ENCODE measurements around the gene VMAC.

Gene VMAC

DNA sequence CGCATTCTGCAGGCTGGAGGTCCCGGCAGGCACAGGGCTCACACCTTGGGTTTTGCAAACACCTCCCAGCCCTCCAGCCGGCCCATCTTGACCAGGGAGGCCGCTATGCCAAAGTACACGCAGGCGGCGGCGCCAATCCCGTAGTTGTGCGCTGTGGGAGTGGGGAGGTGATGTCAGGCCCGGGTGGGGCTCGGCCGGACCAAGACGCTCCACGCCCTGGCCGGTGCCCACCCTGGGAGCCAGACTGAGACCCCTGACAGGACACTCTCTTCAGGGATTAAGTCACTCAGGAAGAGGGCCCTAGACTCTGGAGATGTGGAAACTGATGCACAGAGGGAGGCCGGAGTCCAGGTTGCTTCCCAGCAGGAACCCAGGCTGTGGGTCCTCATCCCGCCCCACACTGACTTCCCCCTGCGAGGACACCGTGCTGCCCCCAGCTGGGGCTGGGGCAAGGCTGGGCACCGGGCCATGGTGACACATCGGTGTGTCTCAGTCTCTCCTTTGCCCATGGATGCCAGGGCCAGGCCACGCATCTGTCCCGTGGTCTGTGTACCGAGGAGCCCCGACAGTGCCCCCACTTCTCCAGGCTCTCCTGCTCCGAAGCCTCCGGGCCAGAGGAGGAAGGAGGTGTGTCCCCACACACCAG lies 9.8 kb upstream of the VMAC start:
- no peak overlapping the region for H3K27ac ChIP-seq (ENCODE audit: low read length)
- peaks cover 45% of the 10 kb centered on the region for H4K20me1 ChIP-seq (ENCODE audit: insufficient read depth, low read length)
- DNase-seq (no peak), ATAC-seq (ENCODE audit: insufficient read depth, low read depth) (no peak)
- no peak overlapping the region for H3K4me2 ChIP-seq (ENCODE audit: insufficient read depth, low read length)
- H2AFZ ChIP-seq (ENCODE audit: low read depth, low read length): no peak overlapping the region
- H3K9me3 ChIP-seq (ENCODE audit: insufficient read depth, low read length, severe bottlenecking): no peaks in the 10 kb centered on the region
- peaks cover 30% of the 10 kb centered on the region for H3K36me3 ChIP-seq (ENCODE audit: insufficient read depth, low read length)
- TF ChIP-seq EZH2 (IDR thresholded peaks at IDR 0.05; ENCODE audit: borderline replicate concordance, low read depth, low read length, severe bottlenecking): no peak
- TF ChIP-seq CTCF (IDR thresholded peaks at IDR 0.05; ENCODE audit: borderline replicate concordance, extremely low read depth, low read length, poor library complexity, severe bottlenecking): no peak
- no peaks in the 10 kb centered on the region for H3K27me3 ChIP-seq (ENCODE audit: insufficient read depth, low read length, poor library complexity)
- no peak overlapping the region for H3K9ac ChIP-seq (ENCODE audit: low read depth, low read length)
- H3K4me3 ChIP-seq (ENCODE audit: low read depth in 1 of 2, low read length in 2 of 2): no peak overlapping the region
- no peaks in the 10 kb centered on the region for H3K4me1 ChIP-seq (ENCODE audit: insufficient read depth, low read length)
- peaks cover 20% of the 10 kb centered on the region for H3K79me2 ChIP-seq (ENCODE audit: insufficient read depth, low read length)

GRCh38 chr19:5895409-5895808 lies 9.3 kb upstream of the VMAC start:
- ATAC-seq (ENCODE audit: insufficient read depth, low read depth) (no peak), DNase-seq (no peak)
- Histone ChIP-seq H3K79me2 (ENCODE audit: insufficient read depth, low read length) (peaks cover 26% of the 10 kb centered on the region), H2AFZ (ENCODE audit: low read depth, low read length) (no peak overlapping the region), H3K4me1 (ENCODE audit: insufficient read depth, low read length) (peaks cover 4% of the 10 kb centered on the region; the same call in 1 of the 2 replicates), H3K27ac (ENCODE audit: low read length) (no peak overlapping the region), H3K9ac (ENCODE audit: low read depth, low read length) (no peak overlapping the region), H4K20me1 (ENCODE audit: insufficient read depth, low read length) (peaks cover 51% of the 10 kb centered on the region), H3K36me3 (ENCODE audit: insufficient read depth, low read length) (peaks cover 35% of the 10 kb centered on the region), H3K27me3 (ENCODE audit: insufficient read depth, low read length, poor library complexity) (no peaks in the 10 kb centered on the region), H3K4me3 (ENCODE audit: low read depth in 1 of 2, low read length in 2 of 2) (no peak overlapping the region), H3K4me2 (ENCODE audit: insufficient read depth, low read length) (no peak overlapping the region), H3K9me3 (ENCODE audit: insufficient read depth, low read length, severe bottlenecking) (no peaks in the 10 kb centered on the region)
- TF ChIP-seq CTCF (IDR thresholded peaks at IDR 0.05; ENCODE audit: borderline replicate concordance, extremely low read depth, low read length, poor library complexity, severe bottlenecking): no peak
- no peak for TF ChIP-seq EZH2 (IDR thresholded peaks at IDR 0.05; ENCODE audit: borderline replicate concordance, low read depth, low read length, severe bottlenecking)

DNA sequence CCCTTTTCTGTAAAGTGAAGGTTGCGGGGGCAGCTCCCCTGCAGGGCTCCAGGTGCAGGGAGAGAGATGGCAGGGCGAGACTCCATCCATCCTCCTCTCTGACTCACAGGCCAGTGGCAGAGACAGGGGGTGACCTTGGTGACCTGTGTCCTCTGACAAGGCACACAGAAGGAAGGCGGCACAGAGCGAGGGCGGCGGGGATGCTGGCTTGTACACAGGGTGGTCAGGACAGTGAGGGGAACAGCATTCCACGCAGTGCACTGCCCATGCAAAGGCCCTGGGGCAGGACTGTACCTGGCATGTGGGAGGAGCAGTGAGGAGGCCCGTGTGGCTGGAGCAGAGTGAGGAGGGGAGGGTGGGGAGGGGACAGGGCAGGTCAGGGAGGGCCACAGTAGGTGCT lies 8.8 kb upstream of the VMAC start:
- Histone ChIP-seq H4K20me1 (ENCODE audit: insufficient read depth, low read length) (peaks cover 53% of the 10 kb centered on the region), H3K27ac (ENCODE audit: low read length) (no peak overlapping the region), H3K36me3 (ENCODE audit: insufficient read depth, low read length) (peaks cover 35% of the 10 kb centered on the region)

More for the DNA sequence above, 8.8 kb upstream of the VMAC start:
- Histone ChIP-seq H3K9me3 (ENCODE audit: insufficient read depth, low read length, severe bottlenecking) (no peaks in the 10 kb centered on the region), H3K4me2 (ENCODE audit: insufficient read depth, low read length) (no peak overlapping the region), H3K79me2 (ENCODE audit: insufficient read depth, low read length) (peaks cover 31% of the 10 kb centered on the region), H3K9ac (ENCODE audit: low read depth, low read length) (no peak overlapping the region), H3K4me1 (ENCODE audit: insufficient read depth, low read length) (peaks cover 5% of the 10 kb centered on the region; the same call in 1 of the 2 replicates), H2AFZ (ENCODE audit: low read depth, low read length) (no peak overlapping the region), H3K27me3 (ENCODE audit: insufficient read depth, low read length, poor library complexity) (no peaks in the 10 kb centered on the region), H3K4me3 (ENCODE audit: low read depth in 1 of 2, low read length in 2 of 2) (no peak overlapping the region)
- ATAC-seq (ENCODE audit: insufficient read depth, low read depth) (no peak), DNase-seq (no peak)
- TF ChIP-seq EZH2 (IDR thresholded peaks at IDR 0.05; ENCODE audit: borderline replicate concordance, low read depth, low read length, severe bottlenecking): no peak
- no peak for TF ChIP-seq CTCF (IDR thresholded peaks at IDR 0.05; ENCODE audit: borderline replicate concordance, extremely low read depth, low read length, poor library complexity, severe bottlenecking)
